Esophagus squamous epithelium (tissue), 5 donors: ENCODE results near the gene GALNT2. TPM values are rescaled to one million over a fixed set of nuclear protein-coding genes. Genes with fewer than 3 reads are reported as not detected.

Experiments used
- DNase-seq: peaks from one replicate; lab custom pipeline; 2025; lab: John Stamatoyannopoulos, UW
- H3K27ac ChIP-seq, 4 donors: fragments of 200-600 bp; sonication (generic); one replicate each; pipeline ENCODE4 v1.5.1; 2016 to 2019; ENCODE audit warnings: mild to moderate bottlenecking in 1 of 4
- H3K27me3 ChIP-seq, 4 donors: fragments of 200-600 bp; sonication (generic); 1 replicate in 3 of 4; 2 replicates in 1 of 4; pipeline versions ENCODE4 v1.5.1 to v1.6.0; 2017 to 2021; ENCODE audit warnings: antibody characterized with exemption in 1 of 4
- H3K36me3 ChIP-seq, 3 donors: fragments of 200-600 bp; sonication (generic); one replicate each; pipeline ENCODE4 v1.5.1; 2016 to 2019
- H3K4me1 ChIP-seq, 3 donors: fragments of 200-600 bp; sonication (generic); one replicate each; pipeline ENCODE4 v1.5.1; 2017 to 2019
- H3K4me3 ChIP-seq, 4 donors: fragments of 200-600 bp; sonication (generic); 1 replicate in 3 of 4; 2 replicates in 1 of 4; pipeline ENCODE4 v1.5.1; 2016 to 2019; ENCODE audit warnings: mild to moderate bottlenecking in 2 of 4, moderate library complexity in 1 of 4
- H3K9me3 ChIP-seq, 3 donors: fragments of 200-600 bp; sonication (generic); one replicate each; pipeline ENCODE4 v1.5.1; 2016 to 2019
- POLR2A ChIP-seq, 4 donors: fragments of 450-650 bp; IDR thresholded peaks; one replicate each; pipeline ENCODE4 v1.6.1; 2017; ENCODE audit warnings: antibody characterized with exemption in 4 of 4, mild to moderate bottlenecking in 4 of 4, moderate library complexity in 3 of 4
- WGBS, 2 donors: methylation state at CpG; one replicate each; pipeline ENCODE4 v1.1.5; 2018; 5-methylcytosine and 5-hydroxymethylcytosine counted together
- intact Hi-C: fragments of 100-400 bp; cut with DNase I; formaldehyde crosslinking; loops from one replicate; pipeline ENCODE4 v1.15.0; 2022
- total RNA-seq, 4 donors: library from RNA; depleted of rRNA; stranded (reverse); fragments of >200 nt; gene quantifications; one replicate each; pipeline ENCODE4 v1.1.0, GENCODE V29; 2016
- TF ChIP-seq, protein P1 (sequence below), 6 experiments: fragments of 450-650 bp in 4 of 6; fragments of 200-600 bp in 2 of 6; sonication (generic) in 2 of 6; IDR thresholded peaks; one replicate each; pipeline ENCODE4 v1.5.1; 2016 to 2019; ENCODE audit warnings: antibody characterized with exemption in 6 of 6, mild to moderate bottlenecking in 4 of 6, moderate library complexity in 4 of 6
- donor health status: DM: yes; HTN: yes; CAD: no.

The GALNT2 gene
- total RNA-seq, 4 donors from 2014 or later = 25.8 to 36.2 (median 31.0) TPM

DNA sequence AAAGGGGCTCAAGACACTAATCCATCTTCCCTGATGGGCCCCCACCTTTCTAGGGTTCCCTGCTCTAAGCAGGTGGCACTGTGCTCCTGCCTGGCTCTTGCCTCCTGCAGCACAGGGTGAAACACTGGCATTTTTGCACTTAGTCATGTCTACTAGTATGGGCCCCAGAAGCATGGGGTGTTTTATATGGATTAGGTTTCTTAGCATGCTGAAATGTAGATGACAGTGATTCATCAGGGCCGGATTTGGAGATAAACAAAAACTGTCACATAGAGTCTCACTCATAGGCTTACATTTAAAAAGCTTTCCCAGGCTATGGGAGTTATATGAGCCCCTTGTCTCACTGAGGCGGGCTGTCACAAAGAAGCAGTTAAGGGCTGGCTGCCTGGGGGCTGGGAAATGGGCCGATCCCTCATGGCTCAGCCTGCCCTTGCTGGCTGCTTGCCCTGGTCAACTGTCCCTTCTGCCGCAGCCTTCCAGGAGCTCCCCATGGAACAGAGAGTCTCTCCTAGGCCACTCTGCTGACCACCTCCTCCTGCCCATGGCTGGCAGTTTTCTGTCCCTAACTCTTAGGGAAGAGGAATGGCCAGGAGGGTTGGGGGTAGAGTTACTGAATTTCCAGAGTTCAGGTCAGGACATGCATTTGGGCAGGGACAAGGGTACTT, 6.5 kb downstream of the GALNT2 start:
- 10 to 39% methylated on average over 3 of the region's 4 CpGs for WGBS, 2 donors
- DNase-seq = no peak

GRCh38 chr1:230074270-230074669, 7.2 kb downstream of the GALNT2 start:
- no peak for DNase-seq
- Histone ChIP-seq H3K4me1 (peaks cover 20 to 79% (median 46%) of the 10 kb centered on the region in 3 donors), H3K4me3 (no peak overlapping the region), H3K27me3 (no peaks in the 10 kb centered on the region), H3K36me3 (peaks cover 0 to 13% (median 0%) of the 10 kb centered on the region in 3 donors), H3K27ac (peak overlapping the region in 2 of 4 donors; percentile 80 to 81), H3K9me3 (no peaks in the 10 kb centered on the region)
- WGBS, 2 donors = 85 to 87% methylated on average over 4 of the region's 4 CpGs
- intact Hi-C loops = no loop called here
- TF ChIP-seq POLR2A (IDR thresholded peaks at IDR 0.05) = no peak
- TF ChIP-seq, protein P1, sequence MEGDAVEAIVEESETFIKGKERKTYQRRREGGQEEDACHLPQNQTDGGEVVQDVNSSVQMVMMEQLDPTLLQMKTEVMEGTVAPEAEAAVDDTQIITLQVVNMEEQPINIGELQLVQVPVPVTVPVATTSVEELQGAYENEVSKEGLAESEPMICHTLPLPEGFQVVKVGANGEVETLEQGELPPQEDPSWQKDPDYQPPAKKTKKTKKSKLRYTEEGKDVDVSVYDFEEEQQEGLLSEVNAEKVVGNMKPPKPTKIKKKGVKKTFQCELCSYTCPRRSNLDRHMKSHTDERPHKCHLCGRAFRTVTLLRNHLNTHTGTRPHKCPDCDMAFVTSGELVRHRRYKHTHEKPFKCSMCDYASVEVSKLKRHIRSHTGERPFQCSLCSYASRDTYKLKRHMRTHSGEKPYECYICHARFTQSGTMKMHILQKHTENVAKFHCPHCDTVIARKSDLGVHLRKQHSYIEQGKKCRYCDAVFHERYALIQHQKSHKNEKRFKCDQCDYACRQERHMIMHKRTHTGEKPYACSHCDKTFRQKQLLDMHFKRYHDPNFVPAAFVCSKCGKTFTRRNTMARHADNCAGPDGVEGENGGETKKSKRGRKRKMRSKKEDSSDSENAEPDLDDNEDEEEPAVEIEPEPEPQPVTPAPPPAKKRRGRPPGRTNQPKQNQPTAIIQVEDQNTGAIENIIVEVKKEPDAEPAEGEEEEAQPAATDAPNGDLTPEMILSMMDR (IDR thresholded peaks at IDR 0.05) = no peak

More for the DNA sequence above, 6.5 kb downstream of the GALNT2 start:
- Histone ChIP-seq H3K36me3 (peaks cover 0 to 13% (median 0%) of the 10 kb centered on the region in 3 donors), H3K4me1 (peaks cover 28 to 79% (median 54%) of the 10 kb centered on the region in 3 donors), H3K27me3 (no peaks in the 10 kb centered on the region), H3K27ac (peak overlapping the region; percentile 25 to 81 (median 74)), H3K4me3 (no peak overlapping the region), H3K9me3 (no peaks in the 10 kb centered on the region)
- no peak for TF ChIP-seq POLR2A (IDR thresholded peaks at IDR 0.05)
- TF ChIP-seq, protein P1 (IDR thresholded peaks at IDR 0.05) = no peak
- intact Hi-C loops = no loop called here

GRCh38 chr1:230074762-230075161, 7.7 kb downstream of the GALNT2 start:
- no peak for TF ChIP-seq POLR2A (IDR thresholded peaks at IDR 0.05)
- TF ChIP-seq, protein P1 (IDR thresholded peaks at IDR 0.05) = no peak
- DNase-seq = no peak
- no peak overlapping the region for H3K4me3 ChIP-seq
- WGBS, 2 donors = 47 to 60% methylated on average over 1 to 2 of the region's 2 CpGs
- H3K36me3 ChIP-seq = peaks cover 0 to 13% (median 0%) of the 10 kb centered on the region in 3 donors
- no peaks in the 10 kb centered on the region for H3K27me3 ChIP-seq
- no peaks in the 10 kb centered on the region for H3K9me3 ChIP-seq
- intact Hi-C loops = no loop called here
- peaks cover 18 to 78% (median 41%) of the 10 kb centered on the region in 3 donors for H3K4me1 ChIP-seq
- no peak overlapping the region for H3K27ac ChIP-seq

DNA sequence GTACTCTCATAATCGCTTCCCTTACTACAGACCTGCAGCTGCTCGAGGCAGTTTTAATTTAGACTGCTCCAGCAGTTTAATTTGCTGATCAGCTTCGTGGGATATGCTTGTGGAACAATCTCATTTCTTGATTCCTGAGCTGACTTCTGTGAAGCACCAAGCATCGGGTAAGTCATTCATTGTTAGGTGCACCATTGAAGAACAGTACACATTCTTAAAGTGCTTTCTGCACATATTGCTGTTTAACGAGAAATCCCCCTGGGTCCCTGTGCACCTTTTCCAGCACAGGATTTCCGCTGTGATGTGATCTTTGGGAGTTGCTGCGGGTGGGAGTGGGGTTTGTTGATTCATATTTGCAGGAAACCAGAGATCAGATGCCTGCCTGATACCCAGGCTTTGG, 9.1 kb downstream of the GALNT2 start:
- intact Hi-C loops = no loop called here
- Histone ChIP-seq H3K9me3 (no peaks in the 10 kb centered on the region), H3K4me3 (no peak overlapping the region), H3K27me3 (no peaks in the 10 kb centered on the region), H3K36me3 (peaks cover 0 to 23% (median 0%) of the 10 kb centered on the region in 3 donors), H3K27ac (no peak overlapping the region), H3K4me1 (peaks cover 18 to 75% (median 33%) of the 10 kb centered on the region in 3 donors)
- DNase-seq = no peak
- WGBS, 2 donors = 89 to 91% methylated on average over 7 of the region's 7 CpGs
- TF ChIP-seq, protein P1 (IDR thresholded peaks at IDR 0.05) = no peak
- no peak for TF ChIP-seq POLR2A (IDR thresholded peaks at IDR 0.05)

- H3K4me3 ChIP-seq = no peak overlapping the region
- WGBS, 2 donors = 93% methylated on average over 3 of the region's 3 CpGs
- peaks cover 21 to 72% (median 28%) of the 10 kb centered on the region in 3 donors for H3K4me1 ChIP-seq
- no peak for TF ChIP-seq POLR2A (IDR thresholded peaks at IDR 0.05)
- TF ChIP-seq, protein P1 (IDR thresholded peaks at IDR 0.05) = no peak
- no peaks in the 10 kb centered on the region for H3K27me3 ChIP-seq
- intact Hi-C loops = no loop called here
- no peak for DNase-seq
- H3K9me3 ChIP-seq = no peaks in the 10 kb centered on the region
- no peak overlapping the region for H3K27ac ChIP-seq
- peaks cover 0 to 24% (median 0%) of the 10 kb centered on the region in 3 donors for H3K36me3 ChIP-seq
Measured at GRCh38 chr1:230077011-230077410, 10.0 kb downstream of the GALNT2 start.
